SK-N-SH treated with all-trans-retinoic acid at 6 μM for 48 hours (cell line): ENCODE results near the gene SYNE3.
A peak's percentile ranks its signal among the peaks of the same experiment; 100 is the strongest.

Source experiments
- ATAC-seq: fragments of 200-7000 bp; cut with Tn5 transposase; 3 replicates; pipeline ENCODE4 v1.9.1; 2020; ENCODE audit warnings: mild to moderate bottlenecking, moderate library complexity
- BACH2 ChIP-seq: fragments of 250-450 bp; sonication (Bioruptor Pico); IDR thresholded peaks from 2 replicates; pipeline ENCODE4 v1.9.0; 2021; ENCODE audit warnings: mild to moderate bottlenecking, borderline replicate concordance
- CSDC2 ChIP-seq: fragments of 250-450 bp; sonication (Bioruptor Pico); IDR thresholded peaks from 2 replicates; pipeline ENCODE4 v1.5.0; 2020; ENCODE audit warnings: mild to moderate bottlenecking, moderate library complexity
- ESRRG ChIP-seq: fragments of 250-450 bp; sonication (Bioruptor Pico); IDR thresholded peaks from 2 replicates; pipeline ENCODE4 v1.6.1; 2021; ENCODE audit warnings: mild to moderate bottlenecking
- GLIS3 ChIP-seq: fragments of 250-450 bp; sonication (Bioruptor Pico); IDR thresholded peaks from 2 replicates; pipeline ENCODE4 v1.5.0; 2020; ENCODE audit warnings: mild to moderate bottlenecking, moderate library complexity
- ISL1 ChIP-seq: fragments of 250-450 bp; sonication (Bioruptor Pico); IDR thresholded peaks from 2 replicates; pipeline ENCODE4 v2.1.2; 2022; ENCODE audit warnings: mild to moderate bottlenecking, moderate library complexity
- OSR1 ChIP-seq: fragments of 250-450 bp; sonication (Bioruptor Pico); IDR thresholded peaks from 2 replicates; pipeline ENCODE4 v1.8.0; 2022; ENCODE audit warnings: moderate library complexity, mild to moderate bottlenecking, inconsistent platforms
- PPARA ChIP-seq: fragments of 250-450 bp; sonication (Bioruptor Pico); IDR thresholded peaks from 2 replicates; pipeline ENCODE4 v1.5.0; 2020; ENCODE audit warnings: mild to moderate bottlenecking, borderline replicate concordance
- RARB ChIP-seq: fragments of 250-450 bp; sonication (Bioruptor Pico); IDR thresholded peaks from 2 replicates; pipeline ENCODE4 v1.8.0; 2021; ENCODE audit warnings: mild to moderate bottlenecking, moderate library complexity
- SNAI2 ChIP-seq: fragments of 250-450 bp; sonication (Bioruptor Pico); IDR thresholded peaks from 2 replicates; pipeline ENCODE4 v1.5.0; 2020; ENCODE audit warnings: mild to moderate bottlenecking, moderate library complexity
- TCF4 ChIP-seq: fragments of 250-450 bp; sonication (Bioruptor Pico); IDR thresholded peaks from 2 replicates; pipeline ENCODE4 v1.8.0; 2021; ENCODE audit warnings: mild to moderate bottlenecking, moderate library complexity, borderline replicate concordance
- TOX ChIP-seq: fragments of 250-450 bp; sonication (Bioruptor Pico); IDR thresholded peaks from 2 replicates; pipeline ENCODE4 v1.8.0; 2021; ENCODE audit warnings: mild to moderate bottlenecking, moderate library complexity, borderline replicate concordance
- ZC3H10 ChIP-seq: fragments of 250-450 bp; sonication (Bioruptor Pico); IDR thresholded peaks from 2 replicates; pipeline ENCODE4 v1.5.1; 2021; ENCODE audit warnings: mild to moderate bottlenecking, moderate library complexity
- ZFP3 ChIP-seq: fragments of 250-450 bp; sonication (Bioruptor Pico); IDR thresholded peaks from 2 replicates; pipeline ENCODE4 v1.5.0; 2020; ENCODE audit warnings: mild to moderate bottlenecking, moderate library complexity
- ZFP30 ChIP-seq: fragments of 450-650 bp; formaldehyde crosslinking; IDR thresholded peaks from 2 replicates; pipeline ENCODE4 v1.5.0; 2022; ENCODE audit warnings: mild to moderate bottlenecking, moderate library complexity
- ZNF565 ChIP-seq: fragments of 450-650 bp; formaldehyde crosslinking; conservative IDR thresholded peaks from 2 replicates; pipeline ENCODE4 v1.5.0; 2020; ENCODE audit warnings: low read depth, mild to moderate bottlenecking, moderate library complexity
- ZNF70 ChIP-seq: fragments of 450-650 bp; formaldehyde crosslinking; IDR thresholded peaks from 2 replicates; pipeline ENCODE4 v1.5.0; 2020; ENCODE audit warnings: mild to moderate bottlenecking, moderate library complexity
- ZNF8 ChIP-seq: fragments of 450-650 bp; formaldehyde crosslinking; IDR thresholded peaks from 2 replicates; pipeline ENCODE4 v1.5.0; 2020; ENCODE audit warnings: mild to moderate bottlenecking, moderate library complexity
- TF ChIP-seq, protein P1 (sequence below): fragments of 250-450 bp; sonication (Bioruptor Pico); IDR thresholded peaks from 2 replicates; pipeline ENCODE4 v1.5.1; 2020; ENCODE audit warnings: low read depth, mild to moderate bottlenecking, moderate library complexity
- TF ChIP-seq, protein P2 (sequence below): fragments of 250-450 bp; sonication (Bioruptor Pico); IDR thresholded peaks from 2 replicates; pipeline ENCODE4 v1.5.1; 2021; ENCODE audit warnings: mild to moderate bottlenecking, moderate library complexity
- TF ChIP-seq, protein P3 (sequence below): fragments of 250-450 bp; sonication (Bioruptor Pico); IDR thresholded peaks from 2 replicates; pipeline ENCODE4 v1.8.0; 2020; ENCODE audit warnings: mild to moderate bottlenecking, moderate library complexity, borderline replicate concordance

The SYNE3 gene

DNA sequence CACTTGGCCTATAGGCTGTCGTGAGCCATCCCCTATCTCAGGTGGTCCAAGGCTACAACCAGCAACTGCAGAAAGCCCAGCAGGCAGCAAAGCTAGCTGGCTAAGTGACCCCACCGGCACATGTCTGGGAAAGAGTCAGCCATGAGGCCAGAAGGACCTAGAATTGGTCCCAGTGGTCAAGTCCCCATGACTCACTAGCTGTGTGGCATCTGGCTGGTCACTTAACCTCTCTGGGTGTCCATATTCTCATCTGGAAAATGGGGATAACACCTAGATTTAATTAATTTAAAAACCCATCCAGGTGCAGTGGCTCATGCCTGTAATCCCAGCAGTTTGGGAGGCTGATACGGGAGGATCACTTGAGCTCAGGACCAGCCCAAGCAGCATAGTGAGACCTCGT is 37.6 kb downstream of the SYNE3 start (continued):
- TF ChIP-seq SNAI2 (no peak), TOX (CRISPR knock-in tag) (no peak), PPARA (no peak), BACH2 (CRISPR knock-in tag) (no peak), GLIS3 (no peak), CSDC2 (no peak), ESRRG (CRISPR knock-in tag) (no peak), ISL1 (no peak), RARB (CRISPR knock-in tag) (no peak), ZNF565 (no peak), ZNF70 (CRISPR knock-in tag) (no peak), ZFP30 (CRISPR knock-in tag) (no peak)
- TF ChIP-seq, protein P1, sequence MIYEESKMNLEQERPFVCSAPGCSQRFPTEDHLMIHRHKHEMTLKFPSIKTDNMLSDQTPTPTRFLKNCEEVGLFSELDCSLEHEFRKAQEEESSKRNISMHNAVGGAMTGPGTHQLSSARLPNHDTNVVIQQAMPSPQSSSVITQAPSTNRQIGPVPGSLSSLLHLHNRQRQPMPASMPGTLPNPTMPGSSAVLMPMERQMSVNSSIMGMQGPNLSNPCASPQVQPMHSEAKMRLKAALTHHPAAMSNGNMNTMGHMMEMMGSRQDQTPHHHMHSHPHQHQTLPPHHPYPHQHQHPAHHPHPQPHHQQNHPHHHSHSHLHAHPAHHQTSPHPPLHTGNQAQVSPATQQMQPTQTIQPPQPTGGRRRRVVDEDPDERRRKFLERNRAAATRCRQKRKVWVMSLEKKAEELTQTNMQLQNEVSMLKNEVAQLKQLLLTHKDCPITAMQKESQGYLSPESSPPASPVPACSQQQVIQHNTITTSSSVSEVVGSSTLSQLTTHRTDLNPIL (CRISPR knock-in tag) = no peak

DNA sequence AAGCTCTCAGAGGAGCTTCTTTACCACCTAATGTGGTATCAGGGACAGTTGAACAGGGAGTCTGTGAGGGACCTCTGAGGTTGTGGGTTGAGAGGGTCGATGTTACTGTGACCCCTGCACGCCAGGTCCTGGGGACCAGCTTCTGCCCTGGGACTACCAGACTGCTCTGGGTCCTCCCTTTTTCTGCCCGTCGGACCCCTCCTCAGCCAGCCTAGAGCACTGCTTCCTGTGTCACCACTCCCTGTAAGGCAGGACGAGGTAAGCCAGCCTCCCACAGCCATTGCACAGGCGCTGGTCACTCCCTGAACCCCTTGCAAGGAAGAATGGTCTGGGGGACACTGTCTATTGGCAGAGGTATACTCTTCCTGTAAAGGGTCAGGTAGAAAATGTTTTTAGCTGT is 38.1 kb downstream of the SYNE3 start:
- TF ChIP-seq ZNF70 (CRISPR knock-in tag) = no peak
- TF ChIP-seq, protein P1 (CRISPR knock-in tag) = no peak
- TF ChIP-seq, protein P2, sequence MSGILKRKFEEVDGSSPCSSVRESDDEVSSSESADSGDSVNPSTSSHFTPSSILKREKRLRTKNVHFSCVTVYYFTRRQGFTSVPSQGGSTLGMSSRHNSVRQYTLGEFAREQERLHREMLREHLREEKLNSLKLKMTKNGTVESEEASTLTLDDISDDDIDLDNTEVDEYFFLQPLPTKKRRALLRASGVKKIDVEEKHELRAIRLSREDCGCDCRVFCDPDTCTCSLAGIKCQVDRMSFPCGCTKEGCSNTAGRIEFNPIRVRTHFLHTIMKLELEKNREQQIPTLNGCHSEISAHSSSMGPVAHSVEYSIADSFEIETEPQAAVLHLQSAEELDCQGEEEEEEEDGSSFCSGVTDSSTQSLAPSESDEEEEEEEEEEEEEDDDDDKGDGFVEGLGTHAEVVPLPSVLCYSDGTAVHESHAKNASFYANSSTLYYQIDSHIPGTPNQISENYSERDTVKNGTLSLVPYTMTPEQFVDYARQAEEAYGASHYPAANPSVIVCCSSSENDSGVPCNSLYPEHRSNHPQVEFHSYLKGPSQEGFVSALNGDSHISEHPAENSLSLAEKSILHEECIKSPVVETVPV (CRISPR knock-in tag) = no peak
- TF ChIP-seq GLIS3 = no peak
- no peak for TF ChIP-seq ZC3H10 (CRISPR knock-in tag)
- no peak for TF ChIP-seq PPARA
- no peak for ATAC-seq

DNA sequence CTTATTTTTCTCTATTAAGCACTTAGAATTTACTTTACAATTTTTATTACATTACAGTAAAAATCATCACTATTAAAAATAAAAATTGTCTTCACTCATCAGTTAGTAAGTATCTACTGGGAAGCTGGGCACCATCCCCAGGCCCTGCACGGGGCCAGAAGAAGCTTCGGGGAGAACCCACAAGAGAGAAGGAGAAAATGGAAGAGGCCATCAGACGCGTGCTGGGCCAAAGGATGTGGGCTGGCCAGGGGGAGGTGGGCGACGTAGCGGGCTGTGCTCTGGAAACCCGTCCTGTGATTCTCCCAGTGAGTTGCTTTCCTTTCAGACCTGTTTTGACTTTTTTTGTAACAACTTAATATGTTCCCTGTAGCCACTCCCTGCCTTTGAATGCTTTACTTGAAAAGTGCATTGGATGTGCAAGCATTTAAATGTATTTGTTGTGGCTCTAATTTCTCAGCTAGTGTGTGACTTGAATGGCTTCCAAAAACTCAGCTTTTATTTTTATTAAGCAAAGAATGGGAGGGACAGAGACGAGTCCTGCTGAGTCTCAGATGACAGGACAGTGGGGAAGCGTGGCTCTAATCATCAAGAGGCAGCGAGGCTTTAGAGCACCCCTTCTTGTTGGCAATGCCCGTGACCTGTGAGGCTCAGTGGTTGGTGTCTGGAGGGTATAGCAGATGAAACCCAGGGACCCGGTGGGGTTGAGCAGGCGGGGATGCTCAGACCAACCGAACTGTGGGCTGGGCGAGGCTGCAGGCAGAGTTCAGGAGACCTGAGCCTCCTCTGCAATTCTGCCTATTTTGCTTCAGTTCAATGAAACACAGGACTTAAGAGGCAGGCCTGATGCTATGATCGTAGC is 38.8 kb downstream of the SYNE3 start:
- TF ChIP-seq, protein P1 (CRISPR knock-in tag) = no peak
- no peak for TF ChIP-seq ZNF70 (CRISPR knock-in tag)
- TF ChIP-seq SNAI2 = no peak
- no peak for TF ChIP-seq ZFP30 (CRISPR knock-in tag)
- no peak for TF ChIP-seq PPARA
- TF ChIP-seq ISL1 = no peak
- no peak for TF ChIP-seq BACH2 (CRISPR knock-in tag)
- TF ChIP-seq, protein P2 (CRISPR knock-in tag) = no peak
- no peak for TF ChIP-seq TOX (CRISPR knock-in tag)
- no peak for TF ChIP-seq ZC3H10 (CRISPR knock-in tag)
- no peak for TF ChIP-seq RARB (CRISPR knock-in tag)
- TF ChIP-seq ZNF8 (CRISPR knock-in tag) = no peak
- TF ChIP-seq, protein P3, sequence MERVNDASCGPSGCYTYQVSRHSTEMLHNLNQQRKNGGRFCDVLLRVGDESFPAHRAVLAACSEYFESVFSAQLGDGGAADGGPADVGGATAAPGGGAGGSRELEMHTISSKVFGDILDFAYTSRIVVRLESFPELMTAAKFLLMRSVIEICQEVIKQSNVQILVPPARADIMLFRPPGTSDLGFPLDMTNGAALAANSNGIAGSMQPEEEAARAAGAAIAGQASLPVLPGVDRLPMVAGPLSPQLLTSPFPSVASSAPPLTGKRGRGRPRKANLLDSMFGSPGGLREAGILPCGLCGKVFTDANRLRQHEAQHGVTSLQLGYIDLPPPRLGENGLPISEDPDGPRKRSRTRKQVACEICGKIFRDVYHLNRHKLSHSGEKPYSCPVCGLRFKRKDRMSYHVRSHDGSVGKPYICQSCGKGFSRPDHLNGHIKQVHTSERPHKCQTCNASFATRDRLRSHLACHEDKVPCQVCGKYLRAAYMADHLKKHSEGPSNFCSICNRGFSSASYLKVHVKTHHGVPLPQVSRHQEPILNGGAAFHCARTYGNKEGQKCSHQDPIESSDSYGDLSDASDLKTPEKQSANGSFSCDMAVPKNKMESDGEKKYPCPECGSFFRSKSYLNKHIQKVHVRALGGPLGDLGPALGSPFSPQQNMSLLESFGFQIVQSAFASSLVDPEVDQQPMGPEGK (CRISPR knock-in tag) = no peak
- ATAC-seq = peak; percentile 24; the same call in 2 of the 3 replicates

DNA sequence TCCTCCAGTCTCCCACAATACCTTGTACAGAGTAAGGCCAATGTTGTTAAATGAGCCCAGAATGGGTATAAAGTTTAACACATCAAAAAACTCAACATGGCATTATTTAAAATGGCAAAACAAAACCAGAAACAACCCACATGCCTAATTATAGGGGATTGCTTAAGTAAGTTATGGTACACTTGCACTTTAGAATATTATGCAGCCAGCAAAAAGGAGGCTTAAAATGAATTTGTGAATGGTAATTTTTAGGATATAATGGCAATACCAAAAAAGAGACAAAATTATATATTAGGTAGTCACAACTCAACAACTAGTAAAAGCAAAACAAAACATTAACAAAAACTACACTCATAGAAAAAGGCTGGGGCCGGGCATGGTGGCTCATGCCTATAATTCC is 39.7 kb downstream of the SYNE3 start:
- TF ChIP-seq ZFP30 (CRISPR knock-in tag) = no peak
- TF ChIP-seq CSDC2 = no peak
- TF ChIP-seq, protein P2 (CRISPR knock-in tag) = no peak
- no peak for TF ChIP-seq ZNF565
- TF ChIP-seq ZNF8 (CRISPR knock-in tag) = no peak
- no peak for TF ChIP-seq ZFP3 (CRISPR knock-in tag)
- no peak for TF ChIP-seq RARB (CRISPR knock-in tag)
- no peak for TF ChIP-seq PPARA
- TF ChIP-seq ISL1 = no peak
- no peak for TF ChIP-seq ZC3H10 (CRISPR knock-in tag)
- TF ChIP-seq BACH2 (CRISPR knock-in tag) = no peak
- TF ChIP-seq, protein P1 (CRISPR knock-in tag) = no peak
- TF ChIP-seq SNAI2 = no peak
- no peak for TF ChIP-seq TCF4 (CRISPR knock-in tag)
- no peak for TF ChIP-seq OSR1 (CRISPR knock-in tag)

More for the DNA sequence above, 39.7 kb downstream of the SYNE3 start:
- ATAC-seq = no peak
